Effector memory CD4-positive, alpha-beta T cell (primary cell): Measurements from ENCODE around the gene CDK1.

Source experiments
- DNase-seq, 3 donors: peaks; one replicate each; pipeline ENCODE4 v3.0.0-alpha.2; 2020
- H3K27ac ChIP-seq: 2 replicates; pipeline ENCODE4 v1.7.0; 2013; ENCODE audit warnings: mild to moderate bottlenecking, low read length, moderate library complexity; ENCODE audit not compliant: insufficient read depth, poor library complexity, severe bottlenecking
- H3K27me3 ChIP-seq: replicated peaks from 2 replicates; pipeline ENCODE4 v1.7.0; 2013; ENCODE audit warnings: mild to moderate bottlenecking, low read length; ENCODE audit not compliant: insufficient read depth, control insufficient read depth, poor library complexity, severe bottlenecking
- H3K36me3 ChIP-seq: 2 replicates; pipeline ENCODE4 v1.7.0; 2013; ENCODE audit warnings: mild to moderate bottlenecking, low read length, moderate library complexity; ENCODE audit not compliant: control insufficient read depth, insufficient read depth
- H3K4me1 ChIP-seq: 2 replicates; pipeline ENCODE4 v1.7.0; 2013; ENCODE audit warnings: low read length, mild to moderate bottlenecking; ENCODE audit not compliant: control insufficient read depth, insufficient read depth, poor library complexity, severe bottlenecking
- H3K4me3 ChIP-seq: 2 replicates; pipeline ENCODE4 v1.7.0; 2013; ENCODE audit warnings: low read length, low read depth, mild to moderate bottlenecking; ENCODE audit not compliant: insufficient read depth, poor library complexity, severe bottlenecking
- H3K9me3 ChIP-seq: 2 replicates; pipeline ENCODE4 v1.7.0; 2013; ENCODE audit warnings: mild to moderate bottlenecking, low read length, moderate library complexity; ENCODE audit not compliant: control insufficient read depth

Gene CDK1

GRCh38 chr10:60807499-60807898 lies 29.2 kb downstream of the CDK1 start:
- Histone ChIP-seq H3K27me3 (no peaks in the 10 kb centered on the region), H3K4me1 (no peaks in the 10 kb centered on the region), H3K9me3 (no peaks in the 10 kb centered on the region), H3K36me3 (no peaks in the 10 kb centered on the region), H3K27ac (no peak overlapping the region), H3K4me3 (no peak overlapping the region)
- no peak for DNase-seq

- Histone ChIP-seq H3K4me1 (no peaks in the 10 kb centered on the region), H3K36me3 (no peaks in the 10 kb centered on the region), H3K4me3 (no peak overlapping the region), H3K27me3 (no peaks in the 10 kb centered on the region), H3K9me3 (no peaks in the 10 kb centered on the region), H3K27ac (no peak overlapping the region)
- no peak for DNase-seq
These were observed 29.8 kb downstream of the CDK1 start for GRCh38 chr10:60808036-60808435.

- Histone ChIP-seq H3K9me3 (no peaks in the 10 kb centered on the region), H3K4me3 (no peak overlapping the region), H3K4me1 (no peaks in the 10 kb centered on the region), H3K27me3 (no peaks in the 10 kb centered on the region), H3K36me3 (no peaks in the 10 kb centered on the region), H3K27ac (no peak overlapping the region)
- no peak for DNase-seq
These were observed 30.9 kb downstream of the CDK1 start for GRCh38 chr10:60809157-60809556.

GRCh38 chr10:60810437-60811182 lies 32.3 kb downstream of the CDK1 start:
- no peaks in the 10 kb centered on the region for H3K36me3 ChIP-seq
- H3K4me3 ChIP-seq, result no peak overlapping the region
- no peak for DNase-seq
- no peak overlapping the region for H3K27ac ChIP-seq
- H3K4me1 ChIP-seq, result no peaks in the 10 kb centered on the region
- H3K9me3 ChIP-seq, result no peaks in the 10 kb centered on the region
- H3K27me3 ChIP-seq, result no peaks in the 10 kb centered on the region

- Histone ChIP-seq H3K27ac (no peak overlapping the region), H3K4me1 (no peaks in the 10 kb centered on the region)
- peak in 1 of 3 donors; percentile 9 for DNase-seq
These were observed 38.5 kb downstream of the CDK1 start for GRCh38 chr10:60816628-60817397.

GRCh38 chr10:60817398-60817805 lies 39.1 kb downstream of the CDK1 start:
- no peak for DNase-seq
- Histone ChIP-seq H3K36me3 (no peaks in the 10 kb centered on the region), H3K27ac (no peak overlapping the region), H3K4me1 (no peaks in the 10 kb centered on the region), H3K27me3 (no peaks in the 10 kb centered on the region), H3K4me3 (no peak overlapping the region), H3K9me3 (no peaks in the 10 kb centered on the region)

More at GRCh38 chr10:60816628-60817397, 38.5 kb downstream of the CDK1 start:
- Histone ChIP-seq H3K27me3 (no peaks in the 10 kb centered on the region), H3K36me3 (no peaks in the 10 kb centered on the region), H3K4me3 (no peak overlapping the region), H3K9me3 (no peaks in the 10 kb centered on the region)

GRCh38 chr10:60818134-60818770 lies 40.0 kb downstream of the CDK1 start:
- no peaks in the 10 kb centered on the region for H3K36me3 ChIP-seq
- H3K4me1 ChIP-seq, result no peaks in the 10 kb centered on the region
- H3K9me3 ChIP-seq, result no peaks in the 10 kb centered on the region
- H3K27me3 ChIP-seq, result no peaks in the 10 kb centered on the region
- no peak overlapping the region for H3K4me3 ChIP-seq
- H3K27ac ChIP-seq, result no peak overlapping the region
- no peak for DNase-seq

- no peak overlapping the region for H3K27ac ChIP-seq
- H3K27me3 ChIP-seq, result no peaks in the 10 kb centered on the region
- no peaks in the 10 kb centered on the region for H3K36me3 ChIP-seq
- no peaks in the 10 kb centered on the region for H3K4me1 ChIP-seq
- no peaks in the 10 kb centered on the region for H3K9me3 ChIP-seq
- no peak for DNase-seq
- H3K4me3 ChIP-seq, result no peak overlapping the region
These were observed 41.0 kb downstream of the CDK1 start for GRCh38 chr10:60819271-60819670.

- Histone ChIP-seq H3K36me3 (no peaks in the 10 kb centered on the region), H3K27me3 (no peaks in the 10 kb centered on the region), H3K27ac (no peak overlapping the region), H3K9me3 (no peaks in the 10 kb centered on the region), H3K4me1 (no peaks in the 10 kb centered on the region), H3K4me3 (no peak overlapping the region)
- DNase-seq, result no peak
These were observed 41.9 kb downstream of the CDK1 start for GRCh38 chr10:60820093-60820754.
